Measurements from ENCODE around the gene MAMLD1.

MAMLD1 gene

DNA sequence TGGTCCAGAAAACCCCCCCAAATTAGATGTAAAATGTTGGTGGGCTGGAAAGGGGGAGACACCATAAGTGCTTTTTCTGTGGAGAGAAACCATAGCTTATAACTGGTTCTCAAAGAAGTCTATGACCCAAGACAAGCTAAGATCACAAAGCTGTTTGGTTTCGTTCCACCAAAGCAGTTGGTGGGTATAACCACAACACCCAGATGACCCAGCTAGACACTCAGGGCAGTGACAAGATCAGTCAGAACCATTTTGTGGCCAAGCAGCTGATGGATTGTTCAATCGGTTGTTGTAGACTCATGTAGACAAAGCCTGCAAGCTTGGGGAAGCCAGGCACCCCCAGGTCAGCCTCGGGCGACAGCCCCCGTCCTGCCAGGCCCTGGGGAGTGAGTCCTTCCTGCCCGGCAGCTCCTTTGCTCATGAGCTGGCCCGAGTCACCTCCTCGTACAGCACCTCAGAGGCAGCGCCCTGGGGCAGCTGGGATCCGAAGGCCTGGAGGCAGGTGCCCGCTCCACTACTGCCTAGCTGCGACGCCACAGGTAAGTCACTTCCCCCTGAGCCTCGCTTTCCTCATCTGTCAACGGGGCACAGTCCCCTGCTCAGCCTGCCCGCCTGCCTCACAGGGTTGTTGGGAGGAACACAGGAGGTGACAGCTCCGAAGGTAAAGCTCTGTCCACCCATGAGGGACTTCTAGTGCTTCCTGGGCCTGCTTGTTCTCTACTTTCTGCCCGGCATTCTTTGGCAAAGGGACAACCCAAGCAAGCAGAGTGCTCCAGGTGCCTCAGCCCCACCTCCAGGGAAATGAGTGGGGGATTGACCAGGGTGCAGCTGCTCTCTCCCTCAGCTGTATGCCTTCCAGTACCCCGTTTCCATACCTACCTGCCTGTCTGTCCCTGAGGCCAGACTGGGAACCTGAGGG lies 140.1 kb downstream of the MAMLD1 start:
- DNase-seq (ENCODE audit: low read depth), result no peak

DNA sequence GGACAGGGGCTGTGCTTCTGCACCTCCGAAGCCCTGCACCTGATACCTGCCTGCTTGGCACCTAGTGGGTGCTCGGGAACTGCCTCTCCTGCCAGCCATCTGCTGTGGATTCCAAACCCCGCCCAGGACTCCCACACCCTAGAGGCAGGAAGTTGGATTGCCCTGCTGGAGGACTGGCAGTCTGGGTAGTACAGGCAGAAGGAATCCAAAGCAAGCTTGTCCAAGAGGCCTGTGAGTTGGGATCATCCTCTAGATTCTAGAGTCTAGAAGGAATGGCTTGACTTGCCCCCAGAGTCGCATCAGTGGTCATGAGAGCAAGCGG lies 140.7 kb downstream of the MAMLD1 start:
- no peak for DNase-seq (ENCODE audit: low read depth)

DNA sequence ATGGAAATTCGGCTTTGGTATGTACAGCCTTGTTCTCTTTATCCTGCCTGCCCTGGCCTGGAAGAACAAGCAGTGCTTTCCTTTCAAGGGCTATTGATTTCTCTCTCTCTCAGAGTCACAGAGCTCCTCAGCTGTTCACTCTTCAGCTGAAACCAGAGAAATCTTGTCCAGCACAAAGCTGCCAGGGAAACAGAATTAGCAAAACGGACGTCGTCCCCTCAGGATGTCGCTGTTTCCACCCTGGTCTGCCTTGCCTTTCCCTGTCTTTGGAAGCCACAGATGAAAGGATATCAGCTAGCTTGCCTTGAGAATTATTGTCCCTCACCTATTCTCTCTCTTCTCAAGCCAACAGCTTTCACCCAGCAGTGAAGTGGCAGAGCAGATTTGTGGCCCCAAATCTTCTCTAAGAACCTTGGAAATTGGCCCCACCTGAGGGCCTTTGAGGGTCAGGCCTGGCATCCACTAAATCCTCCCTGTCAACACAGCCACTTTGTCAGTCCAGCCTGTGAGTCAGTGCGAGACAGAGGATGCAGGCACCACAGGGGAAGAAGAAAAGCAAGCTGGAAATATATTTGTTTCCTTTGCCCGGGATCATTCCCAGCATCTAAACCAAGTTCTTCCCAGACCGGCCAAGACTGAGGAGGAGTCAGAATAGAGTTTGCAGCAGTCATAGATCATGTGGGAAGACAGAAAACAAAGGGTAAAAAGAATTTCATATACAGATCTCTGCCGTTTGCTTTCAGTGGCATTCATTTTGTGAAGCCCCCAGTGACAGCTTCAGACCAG lies 141.5 kb downstream of the MAMLD1 start:
- no peak for DNase-seq (ENCODE audit: low read depth)

DNA sequence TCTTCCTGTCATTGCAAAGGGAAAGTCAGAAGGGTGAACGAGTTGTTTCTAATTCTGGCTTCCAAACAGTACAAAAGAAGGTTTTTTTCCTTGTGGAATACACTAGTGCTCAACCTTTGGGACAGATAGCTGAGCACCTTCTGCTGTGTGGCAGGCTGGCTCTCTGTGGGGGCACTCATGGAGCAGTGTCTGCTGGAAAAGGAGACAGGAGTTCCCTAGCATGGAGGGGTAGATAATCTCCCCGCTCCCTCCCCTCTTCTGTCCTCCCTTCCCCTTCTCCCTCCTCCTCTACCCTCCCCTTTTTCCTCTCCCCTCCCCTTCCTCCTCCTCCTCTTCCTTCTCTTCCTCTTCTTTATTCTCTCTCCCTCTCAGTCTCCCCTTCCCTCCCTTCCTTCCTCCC lies 142.9 kb downstream of the MAMLD1 start:
- no peak for DNase-seq (ENCODE audit: low read depth)

DNA sequence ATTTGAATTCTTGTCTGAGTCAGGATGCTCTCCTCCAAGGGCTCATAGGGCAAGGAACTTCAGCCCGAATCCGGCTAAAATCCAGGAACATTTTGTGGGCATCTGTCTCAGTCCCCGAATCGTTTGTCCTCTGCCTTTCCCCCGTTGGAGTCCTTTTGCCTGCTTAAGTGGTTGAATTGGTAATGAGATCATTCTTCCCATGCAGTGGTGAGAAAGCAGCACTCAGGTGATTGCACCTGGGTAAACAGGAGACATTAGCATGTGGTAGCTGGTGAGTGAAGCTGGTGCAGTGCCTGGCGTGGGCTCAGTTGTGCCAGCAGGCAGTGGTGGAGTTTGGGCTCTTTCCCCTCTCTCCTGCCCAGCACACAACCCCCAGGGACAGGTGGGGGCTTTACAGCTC lies 143.4 kb downstream of the MAMLD1 start:
- DNase-seq (ENCODE audit: low read depth), result no peak

DNA sequence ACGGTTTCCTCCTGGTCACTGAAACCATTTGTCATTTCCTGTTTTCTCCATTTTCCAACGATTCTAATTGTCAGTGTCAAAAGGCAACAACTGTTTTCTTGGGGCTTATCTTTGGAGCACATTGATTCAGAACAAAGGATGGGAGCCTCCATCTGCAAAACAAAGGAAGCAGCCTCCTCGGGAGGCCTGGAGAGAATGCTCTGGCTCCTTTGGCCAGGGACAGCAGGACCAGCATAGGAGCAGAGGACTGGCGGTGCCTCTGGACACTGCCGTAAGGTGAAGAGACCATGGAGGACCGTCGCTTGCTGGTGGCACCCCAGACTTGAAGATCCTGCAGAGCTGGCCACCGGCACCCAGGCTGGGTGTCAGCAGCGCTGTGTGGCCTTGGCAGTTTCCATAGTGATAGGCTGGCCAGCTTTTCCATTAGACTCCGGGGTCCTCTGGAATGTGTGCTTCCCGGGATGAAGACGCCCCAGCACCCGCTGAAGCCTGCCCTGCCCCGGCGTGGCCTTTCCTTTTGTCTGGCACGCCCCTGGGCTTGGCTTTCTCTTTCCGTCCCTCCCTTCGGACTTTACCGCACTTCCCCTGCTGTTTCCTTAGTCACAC lies 144.2 kb downstream of the MAMLD1 start:
- no peak for DNase-seq (ENCODE audit: low read depth)

DNA sequence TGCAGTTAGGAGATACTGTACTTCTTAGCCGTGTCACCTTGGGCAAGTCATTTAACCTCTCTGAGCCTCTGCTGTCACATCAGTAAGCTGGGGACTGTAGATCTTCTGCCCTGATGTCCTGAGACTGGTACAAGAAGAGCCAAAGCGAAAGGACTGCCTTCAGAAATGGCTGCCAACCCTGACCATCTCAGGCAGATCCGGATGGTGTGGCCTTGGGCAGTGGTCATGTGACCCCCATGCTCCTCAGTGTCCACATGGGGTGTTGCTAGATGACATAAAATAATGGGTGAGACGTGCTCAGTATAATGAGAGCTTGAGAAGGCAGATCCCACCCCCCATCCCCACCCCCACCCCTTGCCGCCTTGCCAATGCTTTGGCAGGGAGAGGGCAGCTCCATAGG lies 144.9 kb downstream of the MAMLD1 start:
- DNase-seq (ENCODE audit: low read depth), result no peak

DNA sequence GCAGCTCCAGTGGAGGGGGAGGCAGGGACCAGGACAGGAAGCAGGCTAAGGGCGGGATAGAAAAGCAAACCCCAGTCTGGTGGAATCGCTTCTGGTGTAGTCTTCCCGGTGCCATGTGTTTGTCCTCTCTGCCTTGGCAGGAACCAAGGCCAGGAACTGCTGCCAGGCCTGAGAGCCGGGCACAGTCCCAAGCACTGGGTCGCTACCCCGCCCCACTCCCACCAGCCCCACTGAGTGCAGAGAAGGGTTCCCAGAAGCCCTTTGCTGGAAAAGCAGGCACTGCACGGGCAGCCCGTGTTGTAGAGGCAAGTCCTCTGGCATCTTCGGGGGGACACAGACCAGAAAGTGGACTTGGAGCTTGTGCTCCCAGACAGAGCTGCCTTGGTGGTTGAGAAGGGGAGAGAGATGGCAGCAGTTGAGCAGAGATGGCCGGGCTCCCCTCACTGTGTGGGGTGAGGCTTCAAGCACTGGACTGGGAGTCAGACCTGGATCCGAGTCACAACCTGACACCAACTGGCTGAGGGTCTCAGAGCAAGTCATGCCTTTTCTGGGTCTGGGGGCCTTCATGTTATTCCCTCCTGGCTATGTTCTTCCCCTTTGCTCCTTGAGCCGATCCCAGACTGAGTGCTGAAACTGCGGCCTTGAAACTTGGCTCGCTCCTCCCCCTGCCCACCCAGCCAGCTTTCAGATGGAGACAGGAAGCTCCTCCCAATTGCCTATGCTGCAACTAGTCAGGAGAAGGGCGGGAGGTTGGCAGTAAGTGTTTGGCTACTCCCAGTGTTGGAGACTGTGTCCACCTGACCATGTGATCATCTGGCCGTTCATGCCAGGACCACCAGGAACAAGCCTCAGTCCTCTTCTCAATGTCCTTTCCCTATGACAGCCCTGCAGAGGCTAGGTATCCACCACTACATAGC lies 145.6 kb downstream of the MAMLD1 start:
- no peak for DNase-seq (ENCODE audit: low read depth)

DNA sequence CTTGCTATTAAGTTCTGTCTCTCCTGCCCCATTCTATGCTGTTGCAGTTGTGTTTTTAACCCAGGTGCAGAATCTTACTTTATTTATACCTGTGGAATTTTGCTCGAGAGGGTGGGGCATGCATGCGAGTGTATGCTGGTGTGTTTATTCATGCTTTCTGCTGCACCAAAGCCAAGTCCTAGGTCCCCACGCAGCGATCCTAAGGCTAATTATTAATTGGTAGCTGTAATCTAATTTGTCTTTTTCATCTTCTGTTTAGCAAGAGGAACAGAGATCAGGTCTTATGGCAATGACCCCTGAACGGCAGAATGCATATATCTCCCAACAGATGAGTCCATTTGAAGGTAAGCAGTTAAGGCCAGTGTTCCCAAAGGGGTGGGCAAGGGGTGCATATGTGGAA lies 146.6 kb downstream of the MAMLD1 start:
- no peak for DNase-seq (ENCODE audit: low read depth)

DNA sequence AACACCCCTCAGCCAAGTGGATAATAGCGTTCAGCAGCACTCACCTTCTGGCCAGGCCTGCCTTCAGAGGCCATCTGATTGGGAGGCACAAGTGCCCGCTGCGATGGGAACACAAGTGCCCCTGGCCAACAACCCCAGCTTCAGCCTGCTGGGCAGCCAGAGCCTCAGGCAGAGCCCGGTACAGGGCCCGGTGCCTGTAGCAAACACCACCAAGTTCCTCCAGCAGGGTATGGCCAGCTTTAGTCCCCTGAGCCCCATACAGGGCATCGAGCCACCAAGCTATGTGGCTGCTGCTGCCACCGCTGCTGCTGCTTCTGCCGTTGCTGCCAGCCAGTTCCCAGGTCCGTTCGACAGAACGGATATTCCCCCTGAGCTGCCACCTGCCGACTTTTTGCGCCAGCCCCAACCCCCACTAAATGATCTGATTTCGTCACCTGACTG lies 149.4 kb downstream of the MAMLD1 start:
- DNase-seq (ENCODE audit: low read depth), result no peak

DNA sequence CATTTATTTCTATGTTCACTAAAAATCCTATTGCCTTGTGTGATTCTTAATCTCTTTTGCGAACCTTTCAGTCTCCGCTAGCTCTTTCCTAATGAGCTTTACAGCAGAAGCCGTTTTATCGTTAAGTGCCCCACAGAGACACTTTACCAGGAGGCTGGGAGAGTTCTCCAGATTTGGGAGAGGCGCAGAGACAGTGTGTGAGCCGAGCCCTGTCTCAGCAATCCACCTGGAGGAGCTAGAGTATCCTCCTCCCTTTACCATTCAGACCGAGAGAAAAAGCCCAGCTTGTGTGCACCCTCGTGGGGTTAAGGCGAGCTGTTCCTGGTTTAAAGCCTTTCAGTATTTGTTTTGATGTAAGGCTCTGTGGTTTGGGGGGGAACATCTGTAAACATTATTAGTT lies 150.4 kb downstream of the MAMLD1 start:
- DNase-seq (ENCODE audit: low read depth), result no peak

DNA sequence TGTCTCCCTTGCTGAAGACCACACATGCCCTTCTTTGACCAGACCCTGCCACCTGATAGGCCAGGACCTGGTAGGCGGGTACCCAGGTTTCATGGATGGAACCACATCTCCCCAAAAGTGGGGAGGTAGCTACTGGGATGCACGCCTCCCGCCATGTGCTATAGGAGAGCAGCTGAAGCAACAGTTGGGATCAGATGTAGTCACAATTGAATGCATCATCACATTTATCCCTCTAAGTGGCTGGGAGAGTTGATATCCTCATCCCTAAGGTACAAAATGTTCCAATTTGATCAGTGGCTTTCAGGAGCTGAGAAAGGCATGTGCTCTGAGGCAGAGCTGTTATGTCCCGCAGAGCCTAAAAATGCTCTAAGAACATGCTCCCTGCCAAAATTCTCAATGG lies 151.3 kb downstream of the MAMLD1 start:
- DNase-seq (ENCODE audit: low read depth), result no peak

DNA sequence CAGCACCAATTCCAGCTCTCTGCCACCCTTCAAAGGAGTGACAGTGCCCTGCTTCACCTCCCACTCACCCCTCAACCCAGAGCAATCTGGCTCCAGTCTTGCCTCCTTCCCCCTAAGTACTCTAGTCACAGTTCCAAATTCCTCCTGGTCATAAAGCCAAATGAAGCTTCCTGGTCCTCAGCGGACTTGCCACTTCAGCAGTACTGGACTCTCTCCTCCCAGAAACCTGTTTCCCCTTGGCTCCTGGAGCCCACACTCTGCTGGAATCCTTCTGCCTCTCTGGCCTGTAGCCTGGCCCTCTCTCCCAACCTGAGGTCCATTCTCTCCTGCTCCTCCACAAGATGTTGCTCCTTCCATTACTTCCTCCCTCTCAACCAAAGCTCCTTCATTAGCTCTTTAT lies 152.7 kb downstream of the MAMLD1 start:
- DNase-seq (ENCODE audit: low read depth), result no peak

DNA sequence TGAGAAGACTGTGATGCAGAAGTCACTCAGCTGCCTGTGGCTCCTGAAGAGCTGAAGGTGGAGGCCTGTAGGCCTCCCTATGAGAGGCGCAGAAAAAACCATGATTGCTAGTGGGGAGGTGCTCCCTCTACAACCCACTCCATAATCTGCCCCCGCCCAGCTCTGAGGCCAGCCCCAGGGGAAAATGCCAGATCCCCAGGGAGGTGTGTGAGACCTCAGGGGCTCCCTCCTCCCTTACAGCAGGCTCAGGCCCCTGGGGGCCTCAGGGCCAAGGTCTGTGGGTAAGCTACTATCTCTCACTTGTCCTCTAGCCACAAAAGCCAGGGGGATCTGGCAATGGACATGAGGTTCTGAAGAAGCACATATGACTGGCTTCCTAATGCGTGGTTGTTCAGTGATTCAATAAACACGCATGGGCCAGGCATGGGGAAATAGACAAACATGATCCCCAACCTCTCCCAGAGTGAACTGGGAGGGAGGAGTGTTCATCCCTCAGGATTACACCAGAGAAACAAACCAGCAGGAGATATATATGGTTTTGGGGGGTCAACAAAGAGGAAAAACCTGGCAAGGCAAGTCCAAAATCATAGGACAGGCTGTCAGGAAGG lies 154.3 kb downstream of the MAMLD1 start:
- DNase-seq (ENCODE audit: low read depth), result no peak

DNA sequence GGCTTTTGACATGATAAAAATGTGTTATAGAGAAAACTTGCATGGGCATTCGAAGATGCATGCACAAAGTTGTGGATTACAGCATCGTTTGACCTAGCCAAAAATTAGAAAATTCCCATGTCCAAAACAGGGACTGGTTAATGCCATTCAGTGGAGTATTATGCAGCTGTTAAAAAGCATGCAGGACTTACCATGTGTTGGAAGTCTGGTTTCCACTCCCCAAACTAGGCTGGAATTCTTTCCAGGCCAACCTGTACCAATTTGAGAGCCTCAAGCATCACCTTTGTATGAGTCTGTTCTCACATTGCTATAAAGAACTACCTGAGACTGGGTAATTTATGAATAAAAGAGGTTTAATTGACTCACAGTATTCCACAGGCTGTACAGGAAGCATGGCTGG lies 159.4 kb downstream of the MAMLD1 start:
- DNase-seq (ENCODE audit: low read depth), result no peak

DNA sequence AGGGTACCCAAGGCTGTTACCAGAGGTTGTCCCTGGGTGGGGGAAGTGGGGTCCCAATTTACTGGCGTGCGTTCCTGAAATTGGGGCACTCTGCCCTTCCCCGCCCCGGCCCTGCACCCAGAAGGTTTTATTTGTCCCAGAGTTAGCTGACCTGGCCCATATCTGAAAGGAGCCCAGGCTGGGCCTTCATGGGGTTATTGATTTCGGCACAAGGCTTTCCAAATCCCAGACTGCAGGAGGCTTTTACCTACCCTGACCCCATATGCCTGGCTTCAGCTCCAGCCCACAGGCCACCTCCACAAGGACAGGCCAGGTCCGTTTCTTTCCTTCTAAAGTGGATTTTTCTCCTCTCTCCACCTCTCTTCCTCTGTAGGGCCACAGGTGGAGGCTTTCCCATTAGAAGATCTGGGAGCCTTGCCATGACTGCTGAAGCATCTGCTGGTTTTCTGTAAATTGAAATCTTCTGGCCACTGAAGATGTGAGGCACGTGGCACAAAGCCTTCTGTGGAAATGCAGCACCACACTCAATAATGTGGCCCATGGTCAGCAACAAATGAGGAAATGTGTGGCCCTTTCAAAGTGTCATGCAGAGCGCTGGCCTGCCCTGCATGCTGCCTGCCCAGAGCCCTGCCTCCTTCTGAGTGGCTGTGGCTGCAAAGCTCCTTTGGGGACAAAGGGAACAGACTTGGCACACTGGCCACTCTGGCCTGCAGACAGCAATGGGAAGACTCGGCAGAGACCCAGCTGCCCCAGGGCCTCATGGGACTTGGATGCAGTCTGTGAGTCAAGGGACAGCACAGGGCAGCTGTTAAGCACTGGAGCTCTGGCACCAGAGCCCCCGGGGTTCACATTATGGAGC lies 162.2 kb downstream of the MAMLD1 start:
- no peak for DNase-seq (ENCODE audit: low read depth)

DNA sequence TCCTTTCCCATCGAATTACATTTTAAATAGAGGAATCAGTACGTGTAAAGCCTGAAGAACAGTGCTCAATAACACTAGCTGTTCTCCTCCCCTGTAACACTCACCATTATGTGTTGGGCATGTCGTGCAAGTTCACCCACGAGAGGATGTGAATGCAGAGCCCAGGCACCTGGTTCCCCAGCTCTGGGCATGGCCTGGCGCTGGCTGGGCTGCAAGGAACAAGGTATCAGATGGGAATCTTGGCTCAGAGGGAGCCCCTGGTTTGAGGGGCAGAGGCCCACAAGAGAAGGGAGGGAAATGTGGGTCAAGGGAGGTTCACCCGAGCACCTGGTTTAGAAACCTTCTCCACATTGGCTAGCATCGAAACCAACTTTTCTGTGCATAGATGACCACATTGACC lies 163.6 kb downstream of the MAMLD1 start:
- DNase-seq (ENCODE audit: low read depth), result no peak

DNA sequence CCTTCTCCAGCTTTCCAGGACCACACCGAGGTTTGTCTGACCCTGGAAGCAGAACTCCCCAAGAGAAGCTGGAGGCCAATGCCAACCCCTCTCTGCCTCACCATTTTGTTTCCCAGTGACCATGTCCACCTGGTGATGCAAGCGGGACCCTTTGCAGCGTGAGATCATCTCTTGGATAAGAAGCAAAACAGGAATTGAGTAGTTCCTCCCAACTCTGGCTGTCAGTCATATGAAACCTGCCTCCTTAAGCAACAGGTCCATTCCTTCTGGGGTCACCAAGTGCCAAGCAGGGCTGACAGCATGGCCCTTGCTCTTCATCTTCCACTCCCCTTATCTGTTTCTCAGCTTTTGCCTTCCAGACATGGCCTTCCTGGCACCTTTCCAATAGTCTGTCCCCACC lies 164.0 kb downstream of the MAMLD1 start:
- no peak for DNase-seq (ENCODE audit: low read depth)

DNA sequence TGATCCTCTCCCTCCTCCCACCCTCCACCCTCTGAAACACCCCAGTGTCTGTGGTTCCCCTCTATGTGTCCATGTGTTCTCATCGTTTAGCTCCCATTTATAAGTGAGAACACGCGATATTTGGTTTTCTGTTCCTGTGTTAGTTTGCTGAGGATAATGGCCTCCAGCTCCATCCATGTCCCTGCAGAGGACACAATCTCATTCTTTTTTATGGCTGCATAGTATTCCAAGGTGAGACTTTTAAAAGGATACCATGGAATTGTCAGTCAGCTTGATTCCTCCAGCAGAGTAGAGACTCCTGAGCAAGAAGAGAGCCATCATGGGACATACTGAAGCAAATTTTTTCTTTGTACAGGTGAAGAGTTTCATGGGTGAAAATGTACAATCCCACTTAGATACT lies 166.5 kb downstream of the MAMLD1 start:
- DNase-seq (ENCODE audit: low read depth), result no peak

DNA sequence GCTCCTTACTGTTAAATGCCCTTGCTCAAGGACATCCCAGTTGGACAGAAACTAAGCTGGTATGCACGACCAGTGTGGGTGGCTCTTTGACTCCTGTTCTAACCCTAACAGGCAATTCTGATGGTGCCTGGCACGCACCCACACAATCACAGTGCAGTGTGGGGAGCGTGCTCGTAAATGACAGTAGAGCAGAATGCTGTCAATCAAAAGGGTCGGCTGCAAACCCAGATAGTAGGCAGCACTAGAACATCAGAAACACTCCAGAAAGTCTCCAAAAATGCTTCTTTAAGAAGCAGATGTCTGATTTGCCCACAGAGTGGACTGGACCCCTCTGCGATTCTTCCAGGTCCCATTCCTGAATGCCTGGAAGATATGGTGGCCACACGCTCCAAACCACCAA lies 167.7 kb downstream of the MAMLD1 start:
- DNase-seq (ENCODE audit: low read depth), result no peak

DNA sequence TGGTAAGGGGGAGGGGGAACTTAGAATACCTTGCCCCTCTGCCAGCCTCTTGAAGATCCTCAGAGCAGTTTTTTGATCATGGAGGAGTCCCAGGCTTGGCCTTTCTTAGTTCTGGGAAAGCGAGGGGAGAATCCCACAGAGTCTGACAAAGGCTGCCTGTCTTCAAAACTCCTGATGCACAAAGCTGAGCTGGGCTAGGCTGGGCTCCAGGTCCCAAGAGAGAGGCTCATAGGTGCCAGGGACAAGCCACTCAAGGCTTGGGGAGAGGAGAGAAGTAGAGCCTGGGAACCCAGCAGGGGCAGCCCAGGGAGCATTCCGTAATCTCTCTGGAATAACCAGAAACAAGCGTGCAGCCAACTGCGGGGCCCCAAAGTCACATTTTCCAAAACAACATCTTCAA lies 168.3 kb downstream of the MAMLD1 start:
- DNase-seq (ENCODE audit: low read depth), result no peak
